ENCODE results near the gene EAPP. TPM values are rescaled to one million over a fixed set of nuclear protein-coding genes. Genes with fewer than 3 reads are reported as not detected.
"Not testable (repeated sequence)": the region's sequence is repeated elsewhere in the genome, so short reads cannot be mapped to it uniquely, and the experiment has no call there.

EAPP gene
- total RNA-seq, 1 donor from 2014 or later = 42.7 TPM

DNA sequence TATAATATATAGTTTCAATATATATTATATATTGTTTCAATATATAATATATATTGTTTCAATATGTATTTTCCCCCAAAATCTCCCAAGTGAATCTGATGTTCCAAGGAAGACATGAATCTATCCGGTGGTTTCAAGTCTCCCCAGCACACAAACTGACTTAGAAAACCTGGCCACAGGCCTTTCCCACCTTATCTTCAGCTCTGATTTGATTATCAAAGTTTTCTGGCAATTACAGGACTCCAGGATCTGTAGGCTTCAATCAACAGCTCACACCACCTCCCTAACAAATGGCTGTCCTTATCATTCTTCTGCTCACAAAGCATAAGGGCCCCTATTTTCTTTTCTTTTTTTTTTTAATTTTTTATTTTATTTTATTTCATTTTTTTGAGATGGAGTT is 54.8 kb downstream of the EAPP start:
- DNase-seq (ENCODE audit: low spot score) = no peak

DNA sequence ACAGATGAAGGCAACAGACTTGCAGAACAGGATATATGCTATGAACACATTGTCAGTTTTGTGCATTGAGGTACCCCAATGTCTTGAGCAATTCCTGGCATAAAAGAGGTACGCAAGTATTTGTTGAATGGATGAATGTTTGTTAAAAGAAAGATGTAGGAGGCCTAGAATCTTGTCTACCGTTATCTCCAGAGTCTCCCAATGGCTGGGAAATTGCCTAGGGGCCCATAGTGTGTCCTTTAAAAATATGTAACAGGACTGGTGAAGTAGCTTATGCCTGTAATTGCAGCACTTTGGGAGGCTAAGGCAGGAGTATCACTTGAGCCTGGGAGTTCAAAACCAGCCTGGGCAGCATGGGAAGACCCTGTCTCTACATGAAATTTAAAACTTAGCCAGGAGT is 57.0 kb downstream of the EAPP start:
- no peak for DNase-seq (ENCODE audit: low spot score)

DNA sequence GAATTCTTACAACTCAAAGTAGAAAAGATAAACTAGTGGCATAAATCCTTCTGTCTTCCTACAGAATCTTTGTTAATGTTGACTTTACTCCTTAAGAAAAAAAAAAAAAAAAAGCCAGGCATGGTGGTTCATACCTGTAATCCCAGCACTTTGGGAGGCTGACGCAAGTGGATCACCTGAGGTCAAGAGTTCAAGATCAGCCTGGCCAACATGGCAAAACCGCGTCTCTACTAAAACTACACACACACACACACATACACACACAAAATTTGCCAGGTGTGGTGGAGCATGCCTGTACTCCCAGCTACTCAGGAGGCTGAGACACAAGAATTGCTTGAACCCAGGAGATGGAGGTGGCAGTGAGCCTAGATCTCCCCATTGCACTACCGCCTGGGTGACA is 59.8 kb downstream of the EAPP start:
- DNase-seq (ENCODE audit: low spot score) = no peak

DNA sequence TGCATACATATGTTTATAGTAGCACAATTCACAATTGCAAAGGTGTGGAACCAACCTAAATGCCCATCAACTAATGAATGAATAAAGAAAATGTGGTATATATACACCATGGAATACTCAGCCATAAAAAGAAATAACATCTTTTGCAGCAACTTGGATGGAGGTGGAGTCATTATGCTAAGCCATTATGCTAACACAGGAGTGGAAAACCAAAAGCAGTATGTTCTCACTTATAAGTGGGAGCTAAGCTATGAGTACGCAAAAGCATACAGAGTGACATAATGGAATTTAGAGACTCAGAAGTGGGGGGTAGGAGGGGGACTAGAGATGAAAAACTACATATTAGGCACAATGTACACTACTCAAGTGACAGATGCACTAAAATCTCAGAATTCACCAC is 61.2 kb downstream of the EAPP start:
- DNase-seq (ENCODE audit: low spot score) = no peak

- DNase-seq (ENCODE audit: low spot score) = not testable (repeated sequence)
Observed at GRCh38 chr14:34476036-34476435, 63.5 kb downstream of the EAPP start.

DNA sequence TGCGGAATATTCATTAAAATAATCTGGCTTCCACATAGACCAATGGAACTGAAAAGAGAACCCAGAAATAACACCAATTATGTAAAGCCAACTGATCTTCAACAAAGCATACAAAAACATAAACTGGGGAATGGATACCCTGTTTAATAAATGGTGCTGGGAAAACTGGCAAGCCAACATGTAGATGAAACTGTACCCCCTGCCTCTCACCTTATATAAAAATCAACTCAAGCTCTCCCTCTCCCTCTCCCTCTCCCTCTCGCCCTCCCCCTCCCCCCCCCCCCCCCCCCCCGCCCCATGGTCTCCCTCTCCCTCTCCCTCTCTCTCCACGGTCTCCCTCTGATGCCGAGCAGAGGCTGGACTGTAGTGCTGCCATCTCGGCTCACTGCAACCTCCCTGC is 64.3 kb downstream of the EAPP start:
- no peak for DNase-seq (ENCODE audit: low spot score)

GRCh38 chr14:34474187-34474679 is 65.3 kb downstream of the EAPP start:
- no peak for DNase-seq (ENCODE audit: low spot score)

- no peak for DNase-seq (ENCODE audit: low spot score)
Observed at GRCh38 chr14:34472706-34473279, 66.7 kb downstream of the EAPP start.

- DNase-seq (ENCODE audit: low spot score) = no peak
Observed at GRCh38 chr14:34470319-34470718, 69.2 kb downstream of the EAPP start.

DNA sequence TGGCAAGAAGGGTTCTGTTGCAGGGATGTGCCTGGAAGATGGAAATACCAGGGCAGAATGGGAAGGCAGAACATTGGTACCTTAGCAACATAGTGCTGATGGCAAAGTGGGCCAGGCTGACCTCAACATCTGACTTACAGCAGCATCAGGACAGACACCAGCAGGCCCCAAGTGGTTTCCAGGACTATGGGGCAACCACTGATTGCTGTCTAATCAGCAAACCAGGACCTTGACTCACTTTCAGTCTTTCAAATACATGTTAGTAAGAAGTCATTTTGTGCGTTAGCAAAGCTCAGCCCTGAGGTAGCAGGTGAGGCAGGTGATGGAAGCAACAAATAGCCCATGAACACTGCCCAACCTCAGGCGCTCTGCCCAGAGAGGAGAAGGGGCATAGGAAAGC is 72.8 kb downstream of the EAPP start:
- DNase-seq (ENCODE audit: low spot score) = no peak

Other genes with a start within 250 kb of the EAPP start
- gene SPTSSA, start 77.5 kb downstream of the EAPP start, total RNA-seq = 26.8 TPM
- 71.8 TPM for gene SNX6, start 90.4 kb upstream of the EAPP start, total RNA-seq
- gene CFL2, start 174.9 kb upstream of the EAPP start, total RNA-seq = 56.7 TPM

Measured in ureter (tissue), 1 donor.